DLD1 (cell line): ENCODE measurements around the gene GALNT17.

ENCODE experiments used
- in situ Hi-C: cut with HindIII; loops from 2 replicates; pipeline ENCODE4 v1.10.0; 2017; ENCODE audit warnings: low sequenced_read_pairs

Gene GALNT17

GRCh38 chr7:71278257-71278656, 146.3 kb downstream of the GALNT17 start:
- in situ Hi-C loops = no loop called here

GRCh38 chr7:71281261-71281660, 149.3 kb downstream of the GALNT17 start:
- in situ Hi-C loops = no loop called here

DNA sequence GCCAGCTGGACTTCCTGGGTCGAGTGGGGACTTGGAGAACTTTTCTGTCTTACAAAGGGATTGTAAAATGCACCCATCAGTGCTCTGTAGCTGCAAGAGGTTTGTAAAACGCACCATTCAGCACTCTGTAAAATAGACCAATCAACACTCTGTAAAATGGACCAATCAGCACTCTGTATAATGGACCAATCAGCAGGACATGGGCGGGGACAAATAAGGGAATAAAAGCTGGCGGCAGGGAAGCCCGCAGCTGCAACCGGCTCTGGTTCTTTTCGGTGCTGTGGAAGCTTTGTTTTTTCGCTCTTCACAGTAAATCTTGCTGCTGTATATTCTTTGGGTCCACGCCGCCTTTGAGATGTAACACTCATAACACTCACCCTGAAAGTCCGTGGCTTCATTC, 151.9 kb downstream of the GALNT17 start:
- in situ Hi-C loops = no loop called here

DNA sequence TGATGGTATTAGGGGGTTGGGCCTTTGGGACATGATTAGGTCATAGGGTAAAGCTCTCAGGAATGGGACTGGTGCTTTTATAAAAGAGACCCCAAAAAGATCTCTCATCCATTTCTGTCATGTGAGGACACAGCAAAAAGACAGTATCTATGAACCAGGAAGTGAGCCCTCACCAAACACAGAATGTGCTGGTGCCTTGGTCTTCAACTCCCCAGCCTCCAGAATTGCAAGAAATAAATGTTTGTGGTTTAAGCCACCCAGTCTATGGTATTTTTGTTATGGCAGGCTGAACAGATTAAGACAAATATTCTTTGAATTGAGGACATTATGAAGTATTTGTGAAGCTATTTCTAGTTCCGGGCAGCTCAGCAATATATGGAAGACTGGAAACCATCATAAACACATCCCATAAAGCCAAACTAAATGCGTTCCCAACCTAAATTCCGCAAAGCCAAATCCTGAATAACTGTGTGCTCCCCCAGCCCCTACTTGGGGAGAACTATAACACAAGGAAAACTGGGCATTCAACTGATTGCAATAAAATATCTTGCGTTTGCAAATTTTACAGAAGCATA, 153.7 kb downstream of the GALNT17 start:
- in situ Hi-C loops = no loop called here

DNA sequence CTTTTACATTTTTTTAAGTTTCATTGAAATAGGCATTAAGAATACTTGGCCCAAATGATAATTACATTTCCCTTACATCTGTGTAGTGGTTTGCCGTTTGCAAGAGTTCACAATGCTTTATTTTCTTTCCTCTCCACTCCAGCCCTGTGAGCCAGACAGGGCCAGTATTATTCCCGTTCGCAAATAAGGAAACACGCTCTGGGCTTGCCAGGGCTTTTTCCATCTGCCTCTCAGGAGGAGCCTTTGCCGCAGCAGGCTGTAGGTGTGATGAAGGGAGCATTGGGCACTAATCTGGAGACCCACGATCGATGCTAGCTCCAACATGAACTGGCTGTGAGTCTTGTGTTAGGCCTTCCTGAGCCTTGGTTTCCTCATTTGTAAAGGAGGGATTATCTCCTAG, 154.4 kb downstream of the GALNT17 start:
- in situ Hi-C loops = no loop called here

GRCh38 chr7:71286924-71287323, 155.0 kb downstream of the GALNT17 start:
- in situ Hi-C loops = no loop called here

DNA sequence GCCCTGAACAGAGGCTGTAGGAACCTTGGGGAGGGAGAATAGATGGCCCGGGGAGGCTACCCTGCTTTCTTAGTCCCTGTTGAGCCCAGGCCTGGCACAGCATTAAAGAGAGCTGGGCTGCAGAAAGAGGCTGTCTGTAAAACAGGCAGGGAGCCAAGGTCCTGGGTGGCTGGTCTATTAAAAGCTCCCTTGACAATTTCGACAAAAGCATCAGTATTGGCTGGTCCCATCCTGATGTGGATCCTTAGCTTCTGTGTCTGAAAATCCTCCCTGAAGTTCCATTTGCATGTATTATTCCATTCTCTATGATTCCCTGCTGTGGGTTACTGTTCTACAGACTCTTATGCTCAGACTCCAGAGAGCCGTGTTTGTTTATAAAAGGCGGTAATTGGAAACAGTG, 158.5 kb downstream of the GALNT17 start:
- in situ Hi-C loops = no loop called here

DNA sequence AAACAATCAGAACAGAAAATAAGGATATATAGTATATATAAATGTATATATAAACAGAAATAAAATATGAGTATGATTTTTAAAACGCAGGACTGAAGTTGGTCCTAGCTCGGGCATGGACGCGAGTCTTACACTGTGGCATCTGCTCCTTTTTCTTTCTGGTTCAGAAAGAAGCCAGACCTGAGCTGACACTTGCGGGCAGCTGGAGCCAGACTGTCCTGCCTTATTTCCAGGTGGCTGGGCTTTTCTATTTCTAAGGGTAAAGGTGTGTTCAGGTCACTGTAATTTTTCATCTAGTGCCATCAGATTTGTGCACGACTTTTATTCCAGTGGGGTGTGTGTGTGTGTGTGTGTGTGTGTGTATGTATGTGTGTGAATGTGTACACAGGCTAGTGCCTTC, 166.4 kb downstream of the GALNT17 start:
- in situ Hi-C loops = no loop called here

GRCh38 chr7:71300086-71300485, 168.1 kb downstream of the GALNT17 start:
- in situ Hi-C loops = no loop called here

GRCh38 chr7:71300603-71301002, 168.7 kb downstream of the GALNT17 start:
- in situ Hi-C loops = no loop called here

GRCh38 chr7:71301167-71301566, 169.2 kb downstream of the GALNT17 start:
- in situ Hi-C loops = no loop called here

- in situ Hi-C loops = no loop called here
Observed at GRCh38 chr7:71303566-71303965, 171.6 kb downstream of the GALNT17 start.

- in situ Hi-C loops = no loop called here
Observed at GRCh38 chr7:71308096-71308495, 176.2 kb downstream of the GALNT17 start.

- in situ Hi-C loops = no loop called here
Observed at GRCh38 chr7:71311576-71311975, 179.6 kb downstream of the GALNT17 start.

GRCh38 chr7:71312755-71313490, 181.0 kb downstream of the GALNT17 start:
- in situ Hi-C loops = no loop called here

- in situ Hi-C loops = no loop called here
Observed at GRCh38 chr7:71313553-71313952, 181.6 kb downstream of the GALNT17 start.

GRCh38 chr7:71320916-71321315, 189.0 kb downstream of the GALNT17 start:
- in situ Hi-C loops = no loop called here

DNA sequence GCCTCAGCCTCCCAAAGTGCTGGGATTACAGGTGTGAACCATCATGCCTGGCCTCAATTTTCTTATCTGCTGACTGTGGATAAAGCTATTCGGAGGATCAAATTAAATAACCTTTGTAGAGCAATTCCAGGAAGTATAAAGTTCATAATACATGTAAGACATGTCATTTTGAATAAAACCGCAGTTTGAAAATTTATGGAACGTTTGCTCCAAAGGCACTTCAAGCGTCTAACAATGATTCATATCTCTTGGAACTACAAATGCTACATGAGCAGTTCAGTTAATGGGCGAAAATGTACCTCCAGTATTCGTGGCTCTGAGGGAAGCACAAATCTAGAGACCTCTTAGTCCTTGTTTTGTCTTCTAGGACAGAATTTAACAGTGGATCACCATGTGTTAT, 190.3 kb downstream of the GALNT17 start:
- in situ Hi-C loops = no loop called here

DNA sequence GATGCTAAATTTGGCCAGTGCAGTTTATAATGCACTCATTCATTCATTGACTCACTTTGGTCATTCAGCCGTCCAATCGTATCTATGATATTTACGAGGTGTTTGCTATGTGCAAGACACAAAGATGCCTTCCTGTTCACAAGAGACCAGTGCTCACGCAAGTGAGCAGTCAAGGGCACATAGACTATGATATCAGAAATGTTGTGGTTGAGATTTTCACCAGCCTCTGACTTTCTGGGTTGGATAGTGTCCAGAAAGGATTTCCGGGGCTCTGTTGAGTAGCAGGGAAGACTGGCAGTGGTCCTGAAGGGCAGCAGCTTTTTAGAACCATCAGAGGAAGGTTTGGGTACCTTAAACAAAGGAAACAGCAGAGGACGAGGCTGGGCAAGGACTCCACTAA, 191.8 kb downstream of the GALNT17 start:
- in situ Hi-C loops = no loop called here

DNA sequence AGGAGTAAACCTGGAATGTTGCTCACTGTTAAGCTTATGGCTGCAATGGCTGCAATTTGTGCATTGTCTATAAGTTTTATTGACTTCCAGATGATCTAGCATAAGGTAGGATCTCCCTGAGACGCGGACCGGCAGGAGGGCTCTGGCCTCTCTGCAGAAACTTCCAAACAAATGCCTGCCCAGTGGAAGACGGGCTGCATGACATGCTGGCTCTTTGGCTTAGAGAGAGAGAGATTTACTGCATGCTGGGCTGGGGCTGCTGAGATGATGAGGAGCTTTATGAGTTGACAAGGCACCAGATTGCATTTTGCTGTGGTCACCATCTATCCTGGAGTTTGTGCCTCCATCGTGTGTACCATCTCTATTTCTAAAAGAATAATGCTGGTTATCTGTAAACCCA, 193.2 kb downstream of the GALNT17 start:
- in situ Hi-C loops = no loop called here

DNA sequence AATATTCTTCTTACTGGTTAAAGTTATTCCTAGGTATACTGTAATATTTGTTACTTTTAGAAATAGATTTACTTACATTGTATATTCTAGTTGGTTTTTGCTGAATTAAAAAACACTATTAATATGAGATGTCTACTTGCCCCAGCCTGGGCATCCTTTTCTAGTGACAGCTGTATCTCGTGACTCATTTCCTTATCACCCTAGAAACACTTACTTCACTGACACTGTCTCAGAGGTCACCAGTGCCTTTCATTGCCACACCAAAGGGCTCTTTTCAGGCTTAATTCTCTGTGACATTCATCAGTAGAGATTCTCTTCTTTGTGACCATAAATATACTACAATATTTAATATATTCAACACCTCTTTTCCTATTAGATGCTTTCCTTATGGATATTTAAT, 194.7 kb downstream of the GALNT17 start:
- in situ Hi-C loops = no loop called here

DNA sequence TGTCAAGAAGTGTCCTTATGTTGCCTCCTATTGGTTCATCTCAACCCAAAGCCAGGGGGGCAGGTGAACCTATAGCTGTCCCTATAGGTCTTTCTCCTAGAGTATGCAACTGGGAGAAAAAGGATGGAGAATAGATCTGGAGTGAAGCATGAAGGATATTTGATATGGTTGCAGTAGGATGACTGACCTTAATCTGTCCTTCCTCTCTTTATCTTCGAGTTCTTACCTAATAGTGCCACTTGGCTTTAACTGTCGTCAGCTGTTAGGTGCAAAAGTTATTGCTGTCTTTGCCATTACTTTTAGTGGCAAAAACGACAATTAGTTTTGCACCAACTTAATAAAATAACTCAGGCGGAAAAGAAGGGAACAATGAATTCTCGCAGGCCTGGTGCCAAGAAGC, 196.0 kb downstream of the GALNT17 start:
- in situ Hi-C loops = no loop called here
